GM21723 (cell line): ENCODE results near the gene FHL2.

Experiments used
- ATAC-seq: cut with Tn5 transposase; IDR thresholded peaks from one replicate; pipeline ENCODE4 v1.9.1; 2021; ENCODE audit warnings: mild to moderate bottlenecking, moderate library complexity; ENCODE audit not compliant: unreplicated experiment

FHL2 gene

GRCh38 chr2:105321875-105322646 is 76.8 kb downstream of the FHL2 start:
- no peak for ATAC-seq

- ATAC-seq, result no peak
Measured at GRCh38 chr2:105320651-105321215, 78.1 kb downstream of the FHL2 start.

- no peak for ATAC-seq
Measured at GRCh38 chr2:105317937-105318336, 80.9 kb downstream of the FHL2 start.

- ATAC-seq, result peak; percentile 53
Measured at GRCh38 chr2:105315314-105315713, 83.5 kb downstream of the FHL2 start.

GRCh38 chr2:105313877-105314276 is 85.0 kb downstream of the FHL2 start:
- no peak for ATAC-seq
